Activated T-cell treated with anti-CD3 and anti-CD28 coated beads for 1 hour (primary cell): ENCODE measurements around the gene CPSF3.
"Not testable (repeated sequence)": the region's sequence is repeated elsewhere in the genome, so short reads cannot be mapped to it uniquely, and the experiment has no call there.

Experiments used
- DNase-seq: peaks from one replicate; pipeline ENCODE4 v3.0.0-alpha.2; 2020; ENCODE audit warnings: low read depth

CPSF3 gene

DNA sequence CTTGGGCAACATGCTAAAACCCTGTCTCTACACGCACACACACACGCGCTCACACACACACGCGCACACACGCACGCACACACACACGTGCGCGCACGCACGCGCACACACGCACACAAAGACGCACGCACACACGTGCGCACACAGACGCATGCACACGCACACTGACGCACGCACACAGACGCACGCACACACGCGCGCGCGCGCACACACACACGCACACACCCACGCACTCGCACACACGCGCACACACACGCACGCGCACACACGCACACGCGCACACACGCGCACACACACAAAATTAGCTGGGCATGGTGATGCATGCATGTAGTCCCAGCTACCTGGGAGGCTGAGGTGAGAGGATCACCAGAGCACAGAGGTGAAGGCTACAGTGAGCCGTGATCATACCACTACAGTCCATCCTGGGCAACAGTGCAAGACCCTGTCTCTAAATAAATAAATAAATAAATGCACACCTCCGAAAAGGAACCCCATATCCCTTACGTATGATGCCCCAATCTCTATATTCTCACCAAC is 42.8 kb downstream of the CPSF3 start:
- no peak for DNase-seq

DNA sequence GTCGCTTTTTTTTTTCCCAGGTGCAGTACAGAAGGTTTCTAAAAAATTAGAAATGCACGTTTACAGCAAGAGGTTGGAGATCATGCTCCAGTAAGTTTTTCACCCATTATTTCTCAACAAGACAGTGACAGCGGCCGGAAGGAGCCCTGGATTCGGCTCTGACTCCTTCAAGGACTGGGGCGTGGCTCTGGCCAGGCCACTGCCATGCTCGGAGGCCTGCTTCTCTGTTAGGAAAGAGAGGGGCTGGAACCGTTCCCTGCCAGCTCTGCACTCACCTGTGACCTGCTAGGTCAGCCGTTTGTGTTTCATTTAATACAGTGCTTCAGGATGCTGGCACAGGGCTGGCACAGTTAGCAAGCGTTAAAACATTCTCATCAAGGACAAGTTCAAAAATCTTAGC is 44.2 kb downstream of the CPSF3 start:
- DNase-seq, result no peak

DNA sequence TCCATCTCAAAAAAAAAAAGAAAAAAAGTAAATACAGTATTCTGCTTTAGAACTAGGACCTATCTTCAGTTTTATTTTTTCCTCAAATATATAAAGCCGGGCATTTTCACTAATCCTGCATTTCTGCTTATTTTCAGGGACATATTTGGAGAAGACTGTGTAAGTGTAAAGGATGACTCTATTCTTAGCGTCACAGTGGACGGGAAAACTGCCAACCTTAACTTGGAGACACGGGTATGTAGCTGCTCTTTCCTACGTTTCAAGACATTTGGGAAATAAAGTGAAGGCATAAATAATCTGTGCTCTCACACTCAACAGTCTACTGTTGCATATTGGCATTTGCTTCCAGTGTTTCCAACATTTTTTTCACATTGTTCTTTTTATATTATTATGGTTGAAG is 47.8 kb downstream of the CPSF3 start:
- DNase-seq, result no peak

GRCh38 chr2:9472511-9472910 is 49.1 kb downstream of the CPSF3 start:
- no peak for DNase-seq

- DNase-seq, result no peak
Measured at GRCh38 chr2:9473308-9473984, 50.0 kb downstream of the CPSF3 start.

- peak; percentile 53 for DNase-seq
Measured at GRCh38 chr2:9473985-9474360, 50.5 kb downstream of the CPSF3 start.

DNA sequence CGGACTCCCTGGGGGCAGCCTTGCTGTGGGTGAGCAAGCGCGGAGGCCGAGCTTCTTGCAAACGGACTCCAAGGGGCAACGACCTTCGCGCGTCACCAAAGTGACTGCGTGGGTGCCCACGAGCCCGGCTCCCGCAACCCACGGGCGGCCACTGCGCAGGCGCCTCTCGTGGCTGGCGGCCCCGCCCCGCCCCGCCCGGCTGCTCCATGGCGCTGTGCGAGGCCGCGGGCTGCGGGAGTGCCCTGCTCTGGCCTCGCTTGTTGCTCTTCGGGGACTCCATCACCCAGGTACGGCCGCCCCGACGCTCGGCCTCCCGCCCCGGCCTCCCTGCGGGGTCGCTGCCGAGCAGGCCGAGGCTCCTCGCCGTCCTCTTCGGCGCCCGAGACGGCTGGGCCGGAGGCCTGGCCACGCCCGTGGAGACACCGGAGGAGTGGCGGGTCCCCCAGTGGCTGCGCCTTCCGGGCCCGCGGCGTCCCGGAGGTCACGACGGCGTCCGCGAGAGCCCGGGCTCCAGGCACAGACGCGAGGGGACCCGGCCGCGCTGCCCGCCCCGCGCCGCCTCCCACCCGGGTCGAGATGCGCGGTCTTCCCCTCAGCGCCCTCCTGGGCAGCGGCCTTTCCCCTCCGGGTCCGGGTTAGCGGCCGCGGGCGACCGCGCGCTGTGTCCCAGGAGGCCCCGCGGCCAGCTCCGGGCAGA is 51.1 kb downstream of the CPSF3 start, which contains the start of gene IAH1:
Gene IAH1 (plus strand): TSS at position 191 of the 697 bp plus-strand sequence. CDS start 16 bp downstream, at position 207.
- DNase-seq, result peak; percentile 64

DNA sequence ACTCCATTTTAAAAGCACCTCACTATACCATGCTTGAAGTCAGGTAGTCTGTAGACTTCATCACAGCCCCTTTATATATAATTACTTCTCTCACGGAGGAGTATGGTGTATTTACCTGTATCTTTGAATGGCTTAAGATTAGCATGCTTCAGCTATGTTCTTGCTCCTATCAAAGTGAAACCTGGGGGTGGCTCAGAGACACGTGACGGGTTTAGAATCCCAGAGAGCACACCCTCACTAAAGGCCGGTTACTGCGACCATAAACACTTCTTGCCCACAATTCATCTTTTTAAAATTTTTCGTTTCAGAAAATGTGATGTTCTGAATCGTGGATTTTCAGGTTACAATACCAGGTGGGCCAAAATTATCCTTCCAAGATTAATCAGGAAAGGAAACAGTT is 54.5 kb downstream of the CPSF3 start:
- no peak for DNase-seq

DNA sequence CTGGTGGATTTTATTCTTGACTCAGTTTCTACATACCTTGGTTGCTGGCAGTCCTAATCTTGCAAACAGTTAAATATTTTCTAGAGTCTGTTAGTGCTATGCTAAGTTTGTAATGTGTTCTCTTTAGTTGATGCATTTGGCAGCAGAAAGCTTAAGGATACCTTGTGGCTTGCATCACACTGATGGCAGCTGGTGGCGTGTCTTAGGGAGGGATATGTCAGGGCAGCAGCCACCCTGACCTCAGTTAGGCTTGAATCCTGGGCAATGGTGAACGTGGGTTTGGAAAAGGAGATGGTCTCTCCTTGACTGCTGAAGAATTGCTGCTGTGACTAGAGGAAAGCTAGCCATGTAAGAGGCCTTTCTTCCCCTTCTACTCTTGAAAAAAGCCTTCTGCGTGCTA is 55.1 kb downstream of the CPSF3 start:
- DNase-seq, result no peak

DNA sequence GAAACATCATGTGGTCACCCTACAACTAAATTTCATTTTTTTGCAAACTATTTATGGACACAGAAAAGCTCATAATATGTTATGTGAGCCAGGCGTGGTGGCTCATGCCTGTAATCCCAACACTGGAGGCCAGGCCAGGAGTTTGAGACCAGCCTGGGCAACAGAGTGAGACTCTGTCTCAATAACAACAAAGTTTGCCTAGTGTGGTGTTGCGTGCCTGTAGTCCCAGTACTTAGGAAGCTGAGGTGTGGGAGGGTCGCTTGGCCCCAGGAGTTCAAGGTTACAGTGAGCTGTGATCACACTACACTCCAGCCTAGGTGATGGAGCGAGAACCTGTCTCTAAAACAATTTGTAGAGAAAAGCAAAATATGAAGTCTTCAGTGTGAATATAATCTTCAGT is 56.7 kb downstream of the CPSF3 start:
- DNase-seq, result no peak

DNA sequence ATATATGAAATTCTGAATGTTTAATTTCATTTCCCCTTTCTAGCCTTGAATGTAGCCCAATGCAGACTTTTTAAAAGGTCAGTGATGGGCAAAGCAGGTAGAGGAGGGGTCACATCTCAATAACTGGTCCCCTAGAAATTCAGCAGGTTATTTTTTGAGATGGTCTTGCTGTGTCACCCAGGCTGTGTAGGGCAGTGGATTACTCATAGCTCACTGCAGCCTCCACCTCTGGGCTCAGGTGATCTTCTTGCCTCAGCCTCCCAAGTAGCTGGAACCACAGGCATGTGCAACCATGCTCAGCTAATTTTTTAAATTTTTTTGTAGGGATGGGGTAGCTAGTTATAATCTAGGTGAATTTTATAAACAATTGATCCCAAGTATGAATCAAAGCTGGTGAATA is 59.7 kb downstream of the CPSF3 start:
- DNase-seq, result no peak

DNA sequence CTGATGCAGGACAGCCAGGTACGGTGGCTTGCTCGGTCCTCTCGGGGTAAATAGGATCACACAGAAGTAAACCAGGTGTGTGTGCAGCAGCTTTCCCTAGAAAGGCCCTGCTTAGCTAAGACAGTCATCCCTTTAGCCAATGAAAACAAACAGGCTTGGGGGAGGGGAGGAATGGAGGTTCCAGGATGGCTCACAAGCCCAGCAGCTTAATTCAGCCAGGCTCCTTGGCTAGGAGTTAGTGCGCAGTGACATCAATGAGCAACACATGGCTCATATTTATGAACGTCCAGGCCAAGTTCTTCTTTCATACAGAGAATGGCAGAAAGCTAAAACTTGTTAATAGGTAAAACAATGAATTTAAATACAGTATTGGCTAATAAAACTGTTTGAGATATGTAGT is 61.1 kb downstream of the CPSF3 start:
- no peak for DNase-seq

DNA sequence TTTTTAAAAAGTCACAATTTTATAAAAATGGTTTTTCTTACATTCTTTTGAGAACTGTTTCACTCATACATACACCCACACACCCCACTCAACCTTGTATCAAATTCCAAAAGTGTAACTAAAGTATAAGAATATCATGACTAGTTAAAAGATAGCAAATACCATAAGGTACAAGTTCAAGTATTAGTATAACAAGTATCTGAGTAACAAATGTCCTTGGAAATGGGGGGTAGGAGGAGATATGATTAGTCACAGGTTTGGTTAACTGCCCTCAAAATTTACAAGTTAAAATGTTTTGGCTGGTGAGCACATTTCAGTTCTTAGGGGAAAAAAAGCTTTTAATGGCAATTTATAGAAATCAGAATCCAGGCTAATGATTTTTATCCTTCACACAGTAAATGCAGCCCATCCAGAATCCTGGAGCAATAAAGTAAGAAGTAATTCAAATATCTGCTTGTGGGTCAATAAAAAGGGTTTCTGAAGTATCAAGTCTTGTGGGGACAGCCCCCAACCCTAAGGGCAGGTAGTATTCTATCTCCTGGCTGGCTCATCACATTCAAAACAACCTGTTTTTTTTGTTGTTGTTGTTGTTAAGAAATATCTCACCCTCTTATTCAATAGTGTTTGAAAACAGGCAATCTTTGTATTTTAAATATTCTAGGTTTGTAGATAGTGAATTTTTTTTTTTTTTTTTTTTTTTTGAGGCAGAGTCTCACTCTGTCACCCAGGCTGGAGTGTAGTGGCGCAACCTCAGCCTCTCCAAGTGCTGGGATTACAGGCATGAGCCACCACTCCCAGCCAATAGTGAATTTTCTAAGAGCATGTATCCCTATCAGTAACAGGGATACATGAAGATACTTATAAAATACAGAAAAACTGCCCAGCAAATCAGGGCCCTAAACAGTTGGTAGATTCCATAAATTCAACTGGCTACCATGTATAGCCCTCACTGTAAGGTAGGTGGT is 65.4 kb downstream of the CPSF3 start:
- DNase-seq, result no peak

DNA sequence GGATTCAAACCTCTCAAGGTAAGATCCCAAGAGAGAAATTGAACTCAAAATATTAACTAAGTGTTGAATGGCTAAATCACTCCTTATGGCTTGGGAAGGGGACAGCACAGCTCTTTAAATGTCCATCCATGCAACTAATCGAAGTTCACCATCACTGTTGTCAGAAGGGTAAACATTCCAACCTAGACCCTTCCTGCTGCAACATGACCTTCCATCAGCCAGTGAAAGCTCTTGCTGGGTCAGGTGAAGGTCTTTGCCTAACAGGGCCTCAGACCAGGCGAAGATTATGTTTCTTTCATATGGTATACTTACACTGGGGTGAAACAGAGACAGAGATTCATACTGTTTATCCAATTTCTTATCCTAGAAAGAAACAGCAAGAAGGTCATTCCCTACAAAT is 67.3 kb downstream of the CPSF3 start:
- DNase-seq, result no peak

- DNase-seq, result no peak
Measured at GRCh38 chr2:9492927-9493326, 69.5 kb downstream of the CPSF3 start.

DNA sequence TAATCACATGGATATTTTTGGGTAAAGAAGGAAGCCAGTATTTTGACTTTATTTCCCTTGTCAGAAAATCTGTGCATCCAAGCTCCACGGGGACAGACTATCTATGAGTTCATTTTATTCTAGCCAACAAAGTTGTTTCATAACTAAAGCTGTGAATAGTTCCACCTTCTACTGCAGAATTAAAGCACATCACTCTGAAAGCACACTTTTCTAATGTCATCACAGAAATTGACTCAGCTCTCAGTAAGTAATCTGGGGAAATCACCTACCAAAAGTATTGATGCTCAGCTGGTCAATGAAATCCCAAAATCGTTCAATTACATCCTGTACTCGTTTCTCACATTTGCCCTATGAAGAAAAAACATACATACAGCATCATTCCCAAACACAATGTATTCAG is 70.0 kb downstream of the CPSF3 start:
- DNase-seq, result no peak

GRCh38 chr2:9494081-9494480 is 70.6 kb downstream of the CPSF3 start:
- no peak for DNase-seq

DNA sequence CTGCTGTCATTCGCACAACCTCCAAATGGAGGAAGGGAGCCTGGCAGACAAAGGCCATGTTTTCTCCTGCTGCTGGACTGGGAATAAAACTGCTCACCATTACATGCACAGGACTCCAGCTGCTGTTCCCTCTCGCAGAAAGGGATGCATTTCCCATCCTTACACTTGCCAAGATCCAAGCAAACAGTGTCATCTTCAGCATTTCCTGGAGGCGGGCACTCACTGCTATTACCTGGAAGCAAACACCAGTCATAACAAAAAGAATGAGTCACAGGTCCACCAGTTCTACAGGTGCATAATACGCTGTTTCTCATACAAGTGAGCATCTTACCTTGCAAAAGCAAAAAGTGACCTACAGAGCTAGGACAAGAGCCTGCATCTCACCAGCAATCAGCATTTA is 73.6 kb downstream of the CPSF3 start:
- no peak for DNase-seq

DNA sequence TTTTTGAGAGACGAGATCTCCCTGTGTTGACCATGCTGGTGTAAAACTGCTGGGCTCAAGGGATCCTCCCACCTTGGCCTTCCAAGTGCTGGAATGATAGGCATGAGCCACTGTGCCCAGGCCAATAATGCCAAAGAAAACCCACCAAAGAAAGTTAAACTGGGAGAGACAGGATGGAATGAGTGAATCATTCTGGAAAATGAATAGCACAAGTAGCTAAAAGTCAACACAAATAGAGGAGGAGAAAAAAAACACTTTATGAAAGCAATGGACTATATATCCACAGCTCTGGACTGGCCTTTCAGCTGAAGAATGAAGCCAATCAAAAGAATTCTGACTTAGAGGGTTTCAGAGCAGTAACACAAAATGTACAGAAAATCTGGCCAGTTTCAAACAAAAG is 74.8 kb downstream of the CPSF3 start:
- no peak for DNase-seq

- no peak for DNase-seq
Measured at GRCh38 chr2:9508931-9509330, 85.5 kb downstream of the CPSF3 start.

GRCh38 chr2:9513946-9514345 is 90.5 kb downstream of the CPSF3 start:
- DNase-seq, result not testable (repeated sequence)

- DNase-seq, result no peak
Measured at GRCh38 chr2:9517118-9517782, 93.8 kb downstream of the CPSF3 start.
